Femur (tissue), 1 donor: ENCODE results near the gene SMARCD1.

Experiments used
- DNase-seq: peaks from one replicate; pipeline ENCODE4 v3.0.0-alpha.2; 2017

The SMARCD1 gene

DNA sequence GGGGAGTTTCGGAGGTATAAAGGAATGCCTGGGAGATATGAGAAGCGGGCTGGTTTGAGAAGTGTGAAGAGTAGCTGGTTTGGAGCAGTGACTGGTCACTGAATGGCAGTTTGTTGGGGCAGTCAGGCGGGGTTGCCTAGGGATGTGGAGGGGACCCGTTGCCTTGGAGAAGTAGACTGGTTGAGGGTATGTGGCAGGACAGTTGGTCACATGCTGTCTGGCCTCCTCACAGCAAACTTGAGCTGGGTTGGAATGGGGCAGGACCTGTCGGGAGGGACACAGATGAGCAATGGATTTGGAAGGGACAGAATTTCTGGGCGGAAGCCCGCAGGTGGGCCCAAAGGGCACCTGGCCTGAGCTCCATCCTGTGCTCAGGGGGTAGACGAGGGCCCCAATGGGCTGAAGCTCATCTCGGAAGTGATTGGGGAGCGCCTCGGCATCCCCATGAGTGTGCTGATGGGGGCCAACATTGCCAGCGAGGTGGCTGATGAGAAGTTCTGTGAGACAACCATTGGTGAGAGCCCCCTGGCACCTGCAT, 20.8 kb downstream of the SMARCD1 start:
- DNase-seq, result no peak

GRCh38 chr12:50106907-50107306, 21.8 kb downstream of the SMARCD1 start:
- DNase-seq, result no peak

DNA sequence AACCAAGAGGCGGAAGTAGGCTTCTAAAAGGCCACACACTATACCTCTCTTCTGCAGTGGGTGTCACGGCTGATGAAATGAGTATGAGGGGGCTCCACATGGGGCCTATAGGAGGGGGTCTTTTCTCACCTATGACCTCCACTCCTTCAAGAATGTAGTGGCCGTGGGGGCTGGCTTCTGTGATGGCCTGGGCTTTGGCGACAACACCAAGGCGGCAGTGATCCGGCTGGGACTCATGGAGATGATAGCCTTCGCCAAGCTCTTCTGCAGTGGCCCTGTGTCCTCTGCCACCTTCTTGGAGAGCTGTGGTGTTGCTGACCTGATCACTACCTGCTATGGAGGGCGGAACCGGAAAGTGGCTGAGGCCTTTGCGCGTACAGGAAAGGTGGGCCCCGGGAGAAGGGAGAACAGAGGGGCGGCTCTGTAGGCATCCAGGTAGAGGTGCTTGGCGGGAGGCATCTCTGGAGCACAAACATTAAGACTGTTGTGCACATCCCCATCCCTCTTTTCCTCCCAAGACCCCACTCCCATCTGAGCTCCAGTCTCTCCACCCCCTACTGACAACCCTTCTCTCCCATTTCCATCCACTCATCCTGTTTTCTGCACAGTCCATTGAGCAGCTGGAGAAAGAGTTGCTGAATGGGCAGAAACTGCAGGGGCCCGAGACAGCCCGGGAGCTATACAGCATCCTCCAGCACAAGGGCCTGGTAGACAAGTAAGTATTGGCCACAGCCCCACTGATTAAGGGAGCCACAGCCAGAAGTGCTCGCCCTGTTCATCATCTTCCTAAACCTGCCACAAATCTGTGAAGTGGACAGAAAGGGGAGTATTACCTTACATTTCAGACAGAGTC, 22.5 kb downstream of the SMARCD1 start:
- no peak for DNase-seq

DNA sequence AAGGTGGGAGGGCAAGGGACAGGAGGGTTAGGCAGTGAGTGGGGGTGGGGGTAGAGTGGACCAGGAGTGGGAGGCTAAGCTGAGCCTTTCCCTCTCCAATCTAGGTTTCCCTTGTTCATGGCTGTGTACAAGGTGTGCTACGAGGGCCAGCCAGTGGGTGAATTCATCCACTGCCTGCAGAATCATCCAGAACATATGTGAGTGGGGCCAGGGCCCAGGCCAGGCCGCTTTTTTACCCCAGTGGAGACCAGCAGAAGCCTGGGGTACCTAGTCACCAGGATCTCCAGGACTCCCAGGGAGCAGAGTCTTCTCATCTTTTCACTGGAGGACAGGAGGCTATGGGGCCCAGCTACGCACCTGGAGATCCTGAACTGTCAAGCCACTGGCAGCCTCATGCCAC, 24.2 kb downstream of the SMARCD1 start:
- no peak for DNase-seq

- DNase-seq, result peak; percentile 49
Observed at GRCh38 chr12:50110127-50110761, 25.1 kb downstream of the SMARCD1 start.

- peak; percentile 72 for DNase-seq
Observed at GRCh38 chr12:50110762-50111351, 25.7 kb downstream of the SMARCD1 start.

DNA sequence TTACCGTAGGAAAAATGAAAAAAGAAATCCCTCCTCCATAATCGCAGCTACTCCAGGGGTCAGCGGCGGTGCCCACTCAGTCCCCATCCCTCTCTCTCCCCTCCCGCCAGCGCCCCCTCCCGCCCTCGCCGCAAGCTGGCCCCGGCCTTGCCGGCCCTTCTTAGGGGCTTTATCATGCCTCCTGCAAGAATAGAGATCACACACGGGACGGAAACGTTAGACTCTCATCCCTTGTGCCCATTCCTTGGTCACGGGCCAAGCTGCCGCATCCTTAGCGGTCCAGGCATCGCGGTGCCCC, 26.2 kb downstream of the SMARCD1 start:
- DNase-seq, result no peak

DNA sequence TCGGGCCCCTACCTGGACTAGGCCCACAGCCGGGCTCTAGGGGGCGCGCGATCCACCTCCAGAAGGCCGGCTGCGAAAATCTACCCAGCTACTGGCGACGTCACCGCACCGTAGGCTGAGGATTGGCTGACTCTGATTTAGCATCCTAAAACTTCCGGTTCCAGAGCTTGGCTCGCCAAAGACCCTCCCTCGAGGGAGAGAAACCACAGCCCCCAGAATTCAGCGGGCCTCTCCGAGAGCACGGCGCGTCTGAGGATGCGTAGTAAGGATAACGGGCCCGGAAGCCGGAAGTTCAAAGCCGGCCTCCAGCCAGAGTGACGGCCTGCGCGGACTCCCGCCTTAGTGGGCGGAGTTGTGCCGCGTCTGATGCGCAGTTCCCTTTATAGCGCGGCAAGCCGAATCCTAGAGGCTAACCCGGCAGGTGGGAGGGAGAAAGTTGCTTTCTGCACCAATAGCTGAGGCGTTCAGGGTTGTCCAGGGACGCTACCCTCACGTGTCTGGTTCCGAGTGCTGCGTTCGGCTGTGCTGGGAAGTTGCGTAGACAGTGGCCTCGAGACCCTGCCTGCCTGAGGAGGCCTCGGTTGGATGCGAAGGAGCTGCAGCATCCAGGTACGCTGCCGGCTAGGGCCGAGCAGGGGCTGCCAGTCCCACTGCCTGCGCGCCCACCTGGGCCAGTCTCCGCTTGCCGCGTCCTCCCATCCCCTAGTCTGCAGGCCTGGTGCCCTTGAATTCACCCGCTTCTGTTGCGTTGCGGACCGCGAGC, 26.7 kb downstream of the SMARCD1 start, which contains the start of gene COX14:
Gene COX14, plus strand, starts transcription at position 544 of the 763 bp plus-strand sequence. CDS start 7,808 bp downstream, outside the sequence.
- peak; percentile 100 for DNase-seq

- no peak for DNase-seq
Observed at GRCh38 chr12:50112456-50113218, 27.5 kb downstream of the SMARCD1 start.

- DNase-seq, result no peak
Observed at GRCh38 chr12:50117057-50117622, 32.0 kb downstream of the SMARCD1 start.

GRCh38 chr12:50119387-50119786, 34.2 kb downstream of the SMARCD1 start:
- DNase-seq, result no peak

DNA sequence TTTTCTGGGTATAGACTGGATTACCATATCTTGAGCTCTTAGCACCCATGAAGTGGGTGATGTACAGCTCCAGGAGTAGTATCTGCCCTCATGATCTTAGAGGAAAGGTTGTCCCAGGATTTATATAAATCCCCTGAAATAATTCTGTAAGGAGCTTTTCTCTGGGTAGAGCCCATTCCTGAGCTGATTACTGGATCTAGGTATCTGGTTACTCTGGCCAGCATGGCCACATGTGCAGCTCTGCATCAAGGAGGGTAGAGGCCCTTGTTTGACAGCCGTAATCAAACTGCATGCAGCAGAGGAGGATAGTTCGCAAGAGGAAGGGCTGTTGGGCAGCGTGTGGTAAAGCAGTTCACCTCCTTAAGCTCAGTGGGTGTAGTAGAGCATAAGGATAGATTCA, 35.4 kb downstream of the SMARCD1 start:
- DNase-seq, result no peak

DNA sequence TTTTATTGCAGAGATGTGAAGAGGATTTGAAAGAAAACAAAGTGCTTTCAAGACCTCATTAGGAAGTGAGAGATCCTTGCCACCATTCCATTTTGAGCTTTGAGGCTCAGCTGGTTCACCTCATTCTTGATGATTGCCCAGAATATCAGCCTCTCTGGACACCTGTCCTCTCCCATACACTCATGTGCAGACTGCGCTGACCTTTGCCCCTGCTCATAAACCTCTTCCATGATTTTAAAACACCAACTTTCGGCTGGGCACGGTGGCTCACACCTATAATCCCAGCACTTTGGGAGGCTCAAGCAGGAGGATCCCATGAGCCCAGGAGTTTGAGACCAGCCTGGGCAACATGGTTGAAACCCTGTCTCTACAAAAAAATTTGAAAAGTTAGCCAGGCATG, 35.8 kb downstream of the SMARCD1 start:
- DNase-seq, result no peak

DNA sequence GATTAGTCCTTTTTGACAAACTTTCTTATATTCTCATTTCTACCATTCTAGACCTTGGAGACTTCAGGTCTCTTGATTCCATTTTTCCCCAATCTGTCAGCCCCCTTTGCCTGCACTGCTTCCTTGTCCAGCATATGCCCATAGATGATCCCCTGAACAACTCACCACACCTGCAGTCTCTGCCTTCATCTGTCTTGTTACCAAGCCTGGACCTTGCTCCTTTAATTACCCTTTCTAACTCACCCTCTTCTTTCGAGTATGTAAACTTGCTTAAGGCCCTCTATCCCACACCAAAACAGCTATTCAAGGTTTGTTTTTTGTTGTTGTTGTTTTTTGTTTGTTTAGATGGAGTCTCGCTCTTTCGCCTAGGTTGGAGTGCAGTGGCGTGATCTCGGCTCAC, 36.5 kb downstream of the SMARCD1 start:
- DNase-seq, result no peak

GRCh38 chr12:50123203-50123602, 38.1 kb downstream of the SMARCD1 start:
- no peak for DNase-seq

DNA sequence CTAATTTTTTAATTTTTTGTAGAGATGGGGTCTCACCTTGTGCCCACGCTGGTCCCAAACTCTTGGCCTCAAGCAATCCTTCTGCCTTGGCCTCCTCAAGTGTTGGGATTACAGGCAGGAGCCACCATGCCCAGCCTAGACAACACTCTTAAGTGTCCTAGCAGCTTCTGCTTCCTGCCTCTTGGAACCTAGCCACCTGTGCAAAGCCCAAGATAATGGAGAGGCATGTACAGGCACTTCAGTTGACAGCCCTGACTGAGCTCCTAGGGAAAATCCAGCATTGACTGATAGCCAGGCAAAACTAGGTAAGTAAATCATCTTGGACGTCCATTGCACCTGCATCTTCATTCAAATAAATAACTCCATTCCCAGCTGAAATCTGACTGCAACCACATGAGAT, 42.4 kb downstream of the SMARCD1 start:
- no peak for DNase-seq

GRCh38 chr12:50129290-50129689, 44.1 kb downstream of the SMARCD1 start:
- DNase-seq, result no peak

- DNase-seq, result no peak
Observed at GRCh38 chr12:50132505-50133135, 47.5 kb downstream of the SMARCD1 start.

GRCh38 chr12:50142993-50143392, 57.9 kb downstream of the SMARCD1 start:
- no peak for DNase-seq

- no peak for DNase-seq
Observed at GRCh38 chr12:50145439-50145838, 60.3 kb downstream of the SMARCD1 start.

- DNase-seq, result no peak
Observed at GRCh38 chr12:50147281-50147680, 62.1 kb downstream of the SMARCD1 start.
